Neural crest cell (in vitro differentiated cells): ENCODE measurements around the gene TMEM45A. TPM values are rescaled to one million over a fixed set of nuclear protein-coding genes. Genes with fewer than 3 reads are reported as not detected.

Experiments
- DNase-seq: peaks from one replicate; pipeline ENCODE4 v3.0.0; 2021; ENCODE audit warnings: low read depth, mixed read lengths, low spot score
- H3K27ac Mint-ChIP-seq: one replicate; pipeline ENCODE4 v1.8.0; 2021; ENCODE audit warnings: mild to moderate bottlenecking, mixed read lengths; ENCODE audit not compliant: unreplicated experiment
- H3K27me3 Mint-ChIP-seq: 2 replicates; pipeline ENCODE4 v1.8.0; 2021; ENCODE audit warnings: low read depth, mild to moderate bottlenecking, mixed read lengths
- H3K36me3 Mint-ChIP-seq: 2 replicates; pipeline ENCODE4 v1.8.0; 2021; ENCODE audit warnings: low read depth, mild to moderate bottlenecking, mixed read lengths
- H3K4me1 Mint-ChIP-seq: 2 replicates; pipeline ENCODE4 v1.8.0; 2021; ENCODE audit warnings: mixed read lengths
- H3K4me3 Mint-ChIP-seq: one replicate; pipeline ENCODE4 v1.8.0; 2021; ENCODE audit warnings: mild to moderate bottlenecking, mixed read lengths
- H3K9me3 Mint-ChIP-seq: 2 replicates; pipeline ENCODE4 v1.8.0; 2021; ENCODE audit warnings: mixed read lengths
- CTCF ChIP-seq: fragments of 200-600 bp; sonication (generic); conservative IDR thresholded peaks from 2 replicates; pipeline ENCODE4 v1.5.0; 2021; ENCODE audit warnings: antibody characterized with exemption, mild to moderate bottlenecking
- total RNA-seq: library from RNA; stranded (reverse); gene quantifications from 2 replicates; pipeline ENCODE4 v1.2.1, GENCODE V29; 2021

The TMEM45A gene
- total RNA-seq, 1 donor from 2014 or later, result 18.7 TPM

GRCh38 chr3:100615684-100616083, 123.3 kb downstream of the TMEM45A start:
- no peak for DNase-seq
- Mint-ChIP-seq H3K27me3 (peaks cover 9% of the 10 kb centered on the region), H3K4me1 (peaks cover under 1% of the 10 kb centered on the region), H3K4me3 (no peak overlapping the region), H3K9me3 (no peaks in the 10 kb centered on the region), H3K27ac (no peak overlapping the region), H3K36me3 (no peaks in the 10 kb centered on the region)
- TF ChIP-seq CTCF, result no peak

GRCh38 chr3:100621251-100621650, 128.8 kb downstream of the TMEM45A start:
- DNase-seq, result no peak
- Mint-ChIP-seq H3K4me1 (no peaks in the 10 kb centered on the region), H3K9me3 (peaks cover 10% of the 10 kb centered on the region), H3K36me3 (no peaks in the 10 kb centered on the region), H3K27ac (no peak overlapping the region), H3K27me3 (no peaks in the 10 kb centered on the region), H3K4me3 (no peak overlapping the region)
- TF ChIP-seq CTCF, result no peak

Other genes starting within 250 kb of the TMEM45A start
- 23.3 and 25.2 TPM in 2 replicates for gene TBC1D23, start 231.6 kb upstream of the TMEM45A start, total RNA-seq
- gene NIT2, start 157.9 kb upstream of the TMEM45A start, total RNA-seq, result 41.5 and 44.8 TPM in 2 replicates
- gene TOMM70, start 91.5 kb upstream of the TMEM45A start, total RNA-seq, result 46.1 and 48.2 TPM in 2 replicates
- 6.9 TPM in 2 replicates for gene LNP1, start 91.1 kb upstream of the TMEM45A start, total RNA-seq
- gene ADGRG7, start 117.0 kb downstream of the TMEM45A start, total RNA-seq, result not detected in 2 replicates
- gene TFG, start 216.9 kb downstream of the TMEM45A start, total RNA-seq, result 91.2 and 91.3 TPM in 2 replicates